ENCODE measurements around the gene SEMA4B.
"Not testable (repeated sequence)": the region's sequence is repeated elsewhere in the genome, so short reads cannot be mapped to it uniquely, and the experiment has no call there.

SEMA4B gene

DNA sequence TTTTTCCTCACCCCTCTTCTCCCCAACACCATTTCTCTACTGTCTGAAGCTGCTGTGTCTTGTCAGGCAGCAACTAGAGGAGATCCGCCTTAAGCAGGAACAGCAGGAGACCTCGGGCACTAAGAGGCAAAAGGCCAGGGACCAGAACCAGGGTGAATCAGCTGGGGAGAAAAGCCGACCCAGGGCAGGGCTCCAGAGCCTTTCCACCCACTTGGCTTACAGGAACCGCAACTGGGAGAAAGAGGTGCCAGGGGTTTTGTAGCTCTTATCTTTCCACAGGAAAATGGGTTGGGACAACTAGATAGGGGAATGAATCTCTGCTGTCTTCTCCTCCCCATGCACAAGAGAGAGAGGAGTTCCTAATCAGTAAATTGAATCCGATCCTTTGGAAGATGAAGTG is 61.3 kb downstream of the SEMA4B start:
- DNase-seq: no peak

DNA sequence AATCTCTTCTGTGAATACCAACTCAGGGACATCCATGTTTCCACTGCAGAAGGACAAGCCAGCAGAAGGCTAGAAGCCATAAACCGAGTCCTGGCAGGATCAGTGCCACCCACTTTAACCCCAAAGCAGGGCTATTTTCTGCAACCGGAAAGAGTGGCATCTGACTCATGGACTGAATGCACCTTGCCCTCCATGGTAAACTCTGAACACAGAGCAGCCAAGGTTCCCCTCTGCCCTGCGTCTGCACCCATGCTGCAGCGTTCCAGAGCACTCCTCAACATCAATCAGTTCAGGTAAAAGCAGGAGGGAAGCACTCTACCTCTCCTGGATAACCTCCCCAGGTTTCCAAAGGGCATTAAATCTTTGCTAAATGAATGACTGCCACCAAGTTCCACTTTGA is 63.5 kb downstream of the SEMA4B start:
- peak; percentile 27 for DNase-seq

DNA sequence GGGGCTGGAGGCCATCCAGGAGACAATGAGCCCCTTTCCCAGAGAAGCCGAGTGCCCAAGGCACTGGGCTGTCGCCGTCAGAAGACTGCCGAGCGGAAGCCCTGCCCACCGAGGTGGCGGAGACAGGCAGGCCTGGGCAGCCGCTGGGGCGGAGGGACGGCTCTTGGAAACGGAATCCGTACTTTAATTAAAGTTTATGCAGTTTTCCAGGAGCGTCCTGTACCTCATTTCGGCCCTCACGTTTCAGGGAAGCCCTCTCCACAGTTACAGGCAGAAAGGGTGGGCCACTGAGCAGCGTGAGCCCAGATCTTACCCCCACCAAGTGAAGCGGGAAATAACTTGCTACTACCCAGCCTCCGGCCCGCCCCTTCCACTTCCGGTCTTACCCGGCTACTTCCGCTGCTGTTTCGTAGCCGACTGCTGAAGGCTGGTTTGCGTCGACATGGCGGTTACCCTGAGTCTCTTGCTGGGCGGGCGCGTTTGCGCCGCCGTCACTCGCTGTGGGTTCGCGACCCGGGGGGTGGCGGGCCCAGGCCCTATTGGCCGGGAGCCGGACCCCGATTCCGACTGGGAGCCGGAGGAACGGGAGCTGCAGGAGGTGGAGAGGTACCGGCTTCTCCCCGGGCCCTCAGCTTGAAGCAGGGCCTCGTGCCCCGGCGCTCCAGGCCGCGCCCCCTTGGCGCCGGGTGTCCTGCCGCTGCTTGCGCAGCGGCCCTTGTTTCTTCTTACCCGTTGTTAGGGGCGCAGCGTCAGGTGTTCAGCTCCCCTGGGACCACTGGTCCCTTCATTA is 64.3 kb downstream of the SEMA4B start, which contains the start of gene NGRN:
TSS of gene NGRN (plus strand) at position 402 of the 790 bp plus-strand sequence. CDS start at position 443, 41 bp downstream.
- peak; percentile 93 for DNase-seq

DNA sequence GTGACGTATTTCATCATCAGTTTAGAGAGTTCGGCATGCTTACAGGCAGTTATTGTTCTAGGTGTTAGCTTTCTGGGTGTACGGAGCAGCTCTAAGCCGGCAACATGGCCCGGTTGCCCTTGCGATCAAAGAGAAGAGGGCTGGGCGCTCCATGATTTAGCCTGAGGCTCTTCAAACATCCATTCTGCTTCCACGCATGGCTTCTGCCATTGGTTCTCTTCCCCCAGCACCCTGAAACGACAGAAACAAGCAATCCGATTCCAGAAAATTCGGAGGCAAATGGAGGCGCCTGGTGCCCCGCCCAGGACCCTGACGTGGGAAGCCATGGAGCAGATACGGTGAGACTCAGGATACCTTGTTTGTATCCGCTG is 64.9 kb downstream of the SEMA4B start:
- DNase-seq: peak; percentile 56

DNA sequence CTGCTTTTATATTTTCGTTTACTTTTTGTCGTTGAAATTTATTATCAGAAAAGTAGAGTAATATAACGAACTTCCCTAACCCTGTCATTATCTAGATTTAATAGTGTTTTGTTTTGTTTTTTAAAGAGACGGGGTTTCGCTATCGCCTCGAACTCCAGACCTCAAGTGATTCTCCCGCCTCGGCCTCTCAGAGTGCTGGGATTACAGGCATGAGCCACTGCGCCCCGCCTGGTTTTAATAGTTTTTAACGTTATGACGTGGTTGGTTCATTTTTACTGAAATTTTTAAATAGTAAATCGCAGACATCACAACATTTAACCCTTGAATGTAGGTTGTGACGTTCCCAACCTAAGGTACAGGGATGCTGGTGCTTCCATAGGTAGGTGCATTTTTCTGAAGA is 65.4 kb downstream of the SEMA4B start:
- peak; percentile 19 for DNase-seq

DNA sequence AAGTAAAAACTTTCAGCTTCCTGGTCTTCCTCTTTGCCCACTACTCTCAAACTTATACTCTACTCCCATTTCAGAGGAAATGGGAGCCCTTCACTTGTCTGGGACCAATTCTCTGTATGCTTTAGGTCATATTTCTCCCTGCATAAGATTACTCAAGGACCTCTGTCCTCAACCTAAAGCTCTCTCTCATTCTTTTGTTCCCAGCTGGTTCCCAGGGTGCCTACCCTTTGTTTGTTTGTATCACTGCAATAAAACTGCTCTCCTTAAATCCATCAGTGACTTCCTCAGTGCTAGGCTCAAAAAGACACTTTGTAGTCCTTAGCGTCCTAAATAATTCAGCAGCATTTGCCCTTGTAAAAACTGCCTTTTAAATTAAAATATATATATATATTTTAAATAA is 67.3 kb downstream of the SEMA4B start:
- no peak for DNase-seq

DNA sequence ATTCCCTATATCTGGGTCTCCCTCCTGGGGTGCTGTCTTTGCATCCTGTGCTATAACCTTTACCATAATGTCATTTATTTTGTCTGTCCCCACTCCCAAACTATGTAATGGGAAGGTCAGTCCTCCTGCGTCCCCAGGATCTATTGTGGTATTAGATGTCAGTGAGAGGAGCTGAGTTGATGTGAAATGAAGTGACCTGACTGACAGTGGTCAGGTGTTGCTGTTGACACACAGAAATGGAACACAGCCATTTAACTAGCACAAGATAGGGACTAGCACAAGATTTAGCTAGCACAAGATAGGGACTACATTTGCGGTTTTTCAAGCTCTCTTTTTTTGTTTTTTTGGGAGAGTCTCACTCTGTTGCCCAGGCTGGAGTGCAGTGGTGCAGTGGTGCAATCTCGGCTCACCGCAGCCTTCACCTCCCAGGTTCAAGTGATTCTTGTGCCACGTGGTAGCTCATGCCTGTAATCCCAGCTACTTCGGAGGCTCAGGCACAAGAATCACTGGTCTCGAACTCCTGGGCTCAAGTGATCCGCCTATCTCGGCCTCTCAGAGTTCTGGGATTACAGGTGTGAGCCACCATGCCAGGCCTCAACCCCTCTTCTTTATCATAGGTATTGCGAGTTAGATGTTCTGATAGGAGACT is 69.5 kb downstream of the SEMA4B start:
- DNase-seq: no peak

DNA sequence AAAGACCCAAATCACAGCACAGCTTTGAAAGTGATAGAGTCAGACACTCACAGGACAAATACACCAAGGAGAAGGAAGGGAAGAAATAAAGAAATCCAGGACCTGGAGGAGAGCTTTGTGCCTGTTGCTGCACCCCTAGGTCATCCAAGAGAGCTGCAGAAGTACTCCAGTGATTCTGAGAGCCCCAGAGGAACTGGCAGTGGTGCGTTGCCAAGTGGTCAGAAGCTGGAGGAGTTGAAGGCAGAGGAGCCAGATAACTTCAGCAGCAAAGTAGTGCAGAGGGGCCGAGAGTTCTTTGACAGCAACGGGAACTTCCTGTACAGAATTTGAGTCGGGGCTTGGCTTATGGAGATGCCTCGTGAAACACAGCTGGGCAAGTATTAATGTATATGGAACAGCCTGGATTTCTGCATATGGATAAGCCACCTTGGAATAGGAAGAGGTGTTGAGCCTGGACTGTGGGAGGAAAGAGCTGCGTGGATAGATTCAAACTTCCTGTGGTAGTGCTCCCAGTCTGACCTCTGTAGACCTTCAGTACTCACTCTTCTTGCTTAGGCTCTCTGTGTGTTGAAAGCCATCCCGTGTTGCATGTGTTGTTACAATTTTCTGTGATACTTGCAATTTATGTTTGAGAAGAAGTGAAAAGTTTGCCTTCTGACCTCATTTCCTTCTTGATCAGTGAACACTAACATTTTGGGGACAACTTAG is 70.5 kb downstream of the SEMA4B start:
- no peak for DNase-seq

DNA sequence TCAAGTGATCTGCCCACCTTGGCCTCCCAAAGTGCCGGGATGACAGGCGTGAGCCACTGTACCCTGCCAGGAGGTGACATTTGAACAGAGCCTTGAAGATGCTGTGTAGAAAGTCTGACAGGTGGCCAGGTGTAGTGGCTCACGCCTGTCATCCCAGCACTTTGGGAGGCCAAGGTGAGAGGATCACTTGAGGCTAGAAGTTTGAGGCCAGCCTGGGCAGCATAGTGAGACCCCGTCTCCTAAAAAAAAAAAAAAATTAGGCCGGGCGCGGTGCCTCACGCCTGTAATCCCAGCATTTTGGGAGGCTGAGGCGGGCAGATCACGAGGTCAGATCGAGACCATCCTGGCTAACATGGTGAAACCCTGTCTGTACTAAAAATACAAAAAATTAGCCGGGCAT is 77.3 kb downstream of the SEMA4B start:
- not testable (repeated sequence) for DNase-seq
